Transverse colon (tissue), 4 donors: Measurements from ENCODE around the gene PDE4D.

Experiments
- CTCF ChIP-seq, 5 experiments: fragments of 200-600 bp in 3 of 5; fragments of 450-650 bp in 2 of 5; sonication (generic) in 3 of 5; IDR thresholded peaks; 1 replicate in 2 of 5; 2 replicates in 3 of 5; pipeline ENCODE4 v1.5.1; 2016 to 2017; ENCODE audit warnings: antibody characterized with exemption in 5 of 5, inconsistent platforms in 3 of 5, mild to moderate bottlenecking in 2 of 5, moderate library complexity in 1 of 5
- EP300 ChIP-seq: sonication (generic); formaldehyde crosslinking; IDR thresholded peaks from one replicate; pipeline ENCODE4 v1.6.1; 2017; ENCODE audit warnings: antibody characterized with exemption, low read depth
- POLR2A ChIP-seq: fragments of 450-650 bp; IDR thresholded peaks from one replicate; pipeline ENCODE4 v1.6.1; 2016; ENCODE audit warnings: antibody characterized with exemption, mild to moderate bottlenecking, moderate library complexity
- POLR2AphosphoS5 ChIP-seq, 3 donors: sonication (generic); formaldehyde crosslinking; IDR thresholded peaks; one replicate each; pipeline ENCODE4 v1.6.1; 2016; ENCODE audit warnings: antibody characterized with exemption in 3 of 3

DNA sequence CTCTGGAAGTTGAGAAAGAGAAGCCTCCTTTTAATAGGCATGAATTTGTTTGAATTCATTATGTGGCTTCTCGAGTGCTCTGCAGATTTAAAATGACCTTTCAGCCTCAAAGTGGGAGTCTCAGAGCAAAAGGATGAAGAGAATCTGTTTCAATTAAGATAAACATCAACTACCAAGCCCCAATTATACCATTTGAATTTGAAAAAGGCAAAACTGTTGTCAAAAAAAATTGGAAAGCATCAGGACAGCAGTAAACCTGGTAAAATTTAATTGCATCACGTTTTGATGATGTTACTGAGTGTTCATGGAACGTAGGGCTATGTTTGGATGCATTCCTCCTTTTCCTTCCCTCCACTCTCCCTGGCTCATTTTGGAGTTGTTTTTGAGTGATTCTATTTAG is 637.2 kb downstream of the PDE4D start:
- no peak for TF ChIP-seq CTCF (IDR thresholded peaks at IDR 0.05)
- no peak for TF ChIP-seq POLR2A
- TF ChIP-seq POLR2AphosphoS5 (IDR thresholded peaks at IDR 0.05) = no peak
- TF ChIP-seq EP300 = no peak
